ENCODE results near the gene TCIRG1.
A peak's percentile ranks its signal among the peaks of the same experiment; 100 is the strongest.

Gene TCIRG1

GRCh38 chr11:68017980-68018729 is 20.7 kb upstream of the TCIRG1 start:
- DNase-seq (ENCODE audit: low spot score), result no peak

- no peak for DNase-seq (ENCODE audit: low spot score)
Measured at GRCh38 chr11:68018730-68019190, 20.1 kb upstream of the TCIRG1 start.

GRCh38 chr11:68019486-68019885 is 19.3 kb upstream of the TCIRG1 start:
- DNase-seq (ENCODE audit: low spot score), result no peak

GRCh38 chr11:68020575-68020974 is 18.2 kb upstream of the TCIRG1 start:
- peak; percentile 41 for DNase-seq (ENCODE audit: low spot score)

- DNase-seq (ENCODE audit: low spot score), result peak; percentile 66
Measured at GRCh38 chr11:68021167-68021787, 17.5 kb upstream of the TCIRG1 start.

- no peak for DNase-seq (ENCODE audit: low spot score)
Measured at GRCh38 chr11:68022531-68022930, 16.3 kb upstream of the TCIRG1 start.

- DNase-seq (ENCODE audit: low spot score), result no peak
Measured at GRCh38 chr11:68024508-68024907, 14.3 kb upstream of the TCIRG1 start.

GRCh38 chr11:68025047-68025446 is 13.8 kb upstream of the TCIRG1 start:
- DNase-seq (ENCODE audit: low spot score), result peak; percentile 43

GRCh38 chr11:68026391-68027105 is 12.3 kb upstream of the TCIRG1 start:
- DNase-seq (ENCODE audit: low spot score), result no peak

- no peak for DNase-seq (ENCODE audit: low spot score)
Measured at GRCh38 chr11:68027667-68028066, 11.2 kb upstream of the TCIRG1 start.

- DNase-seq (ENCODE audit: low spot score), result no peak
Measured at GRCh38 chr11:68028802-68029545, 9.9 kb upstream of the TCIRG1 start.

GRCh38 chr11:68030318-68031143 is 8.3 kb upstream of the TCIRG1 start, which contains the start of gene NDUFS8:
NDUFS8 (plus strand) TSS chr11:68030681; CDS start chr11:68032152, 1,471 bp downstream.
- DNase-seq (ENCODE audit: low spot score), result peak; percentile 100

GRCh38 chr11:68031144-68031464 is 7.7 kb upstream of the TCIRG1 start:
- DNase-seq (ENCODE audit: low spot score), result no peak

- no peak for DNase-seq (ENCODE audit: low spot score)
Measured at GRCh38 chr11:68032003-68032402, 6.8 kb upstream of the TCIRG1 start.

- DNase-seq (ENCODE audit: low spot score), result no peak
Measured at GRCh38 chr11:68032997-68033707, 5.7 kb upstream of the TCIRG1 start.

GRCh38 chr11:68033708-68034045 is 5.1 kb upstream of the TCIRG1 start:
- DNase-seq (ENCODE audit: low spot score), result no peak

GRCh38 chr11:68035266-68035876 is 3.5 kb upstream of the TCIRG1 start:
- DNase-seq (ENCODE audit: low spot score), result no peak

GRCh38 chr11:68036141-68036716 is 2.6 kb upstream of the TCIRG1 start:
- DNase-seq (ENCODE audit: low spot score), result no peak

- no peak for DNase-seq (ENCODE audit: low spot score)
Measured at GRCh38 chr11:68036717-68037239, 2.0 kb upstream of the TCIRG1 start.

Data from SW480 (cell line).